ENCODE results near the gene RAB5B. TPM values are rescaled to one million over a fixed set of nuclear protein-coding genes. Genes with fewer than 3 reads are reported as not detected.
"Not testable (repeated sequence)": the region's sequence is repeated elsewhere in the genome, so short reads cannot be mapped to it uniquely, and the experiment has no call there.

RAB5B gene
- total RNA-seq, 1 experiment from 2014 or later: 45.1 TPM

GRCh38 chr12:56014205-56014604 lies 40.3 kb downstream of the RAB5B start:
- no peak for DNase-seq (ENCODE audit: low read depth)

- DNase-seq (ENCODE audit: low read depth): no peak
These were observed 43.3 kb downstream of the RAB5B start for GRCh38 chr12:56017181-56017580.

- no peak for DNase-seq (ENCODE audit: low read depth)
These were observed 44.5 kb downstream of the RAB5B start for GRCh38 chr12:56018356-56018755.

GRCh38 chr12:56020423-56021184 lies 46.7 kb downstream of the RAB5B start, which contains the start of gene IKZF4:
IKZF4 (plus strand) TSS chr12:56021043; CDS start chr12:56021494, 451 bp downstream.
- DNase-seq (ENCODE audit: low read depth): no peak

- DNase-seq (ENCODE audit: low read depth): no peak
These were observed 48.1 kb downstream of the RAB5B start for GRCh38 chr12:56021889-56022497.

- no peak for DNase-seq (ENCODE audit: low read depth)
These were observed 54.8 kb downstream of the RAB5B start for GRCh38 chr12:56028511-56029165.

GRCh38 chr12:56029166-56029519 lies 55.3 kb downstream of the RAB5B start:
- DNase-seq (ENCODE audit: low read depth): peak; percentile 8

- DNase-seq (ENCODE audit: low read depth): peak; percentile 50
These were observed 55.9 kb downstream of the RAB5B start for GRCh38 chr12:56029666-56030293.

- DNase-seq (ENCODE audit: low read depth): no peak
These were observed 58.1 kb downstream of the RAB5B start for GRCh38 chr12:56031987-56032386.

GRCh38 chr12:56034586-56035332 lies 60.9 kb downstream of the RAB5B start:
- no peak for DNase-seq (ENCODE audit: low read depth)

- DNase-seq (ENCODE audit: low read depth): no peak
These were observed 63.3 kb downstream of the RAB5B start for GRCh38 chr12:56037161-56037560.

- no peak for DNase-seq (ENCODE audit: low read depth)
These were observed 64.3 kb downstream of the RAB5B start for GRCh38 chr12:56038022-56038655.

- DNase-seq (ENCODE audit: low read depth): peak; percentile 28
These were observed 66.3 kb downstream of the RAB5B start for GRCh38 chr12:56040151-56040550.

GRCh38 chr12:56040963-56041551 lies 67.2 kb downstream of the RAB5B start:
- DNase-seq (ENCODE audit: low read depth): no peak

GRCh38 chr12:56041552-56042429 lies 67.9 kb downstream of the RAB5B start, which contains the start of gene RPS26:
RPS26 (plus strand) TSS chr12:56041918; CDS start chr12:56042167, 249 bp downstream.
- DNase-seq (ENCODE audit: low read depth): peak; percentile 99

- DNase-seq (ENCODE audit: low read depth): not testable (repeated sequence)
These were observed 68.5 kb downstream of the RAB5B start for GRCh38 chr12:56042430-56042813.

- DNase-seq (ENCODE audit: low read depth): no peak
These were observed 69.0 kb downstream of the RAB5B start for GRCh38 chr12:56042843-56043242.
